ENCODE results near the gene COPB1.

COPB1 gene

DNA sequence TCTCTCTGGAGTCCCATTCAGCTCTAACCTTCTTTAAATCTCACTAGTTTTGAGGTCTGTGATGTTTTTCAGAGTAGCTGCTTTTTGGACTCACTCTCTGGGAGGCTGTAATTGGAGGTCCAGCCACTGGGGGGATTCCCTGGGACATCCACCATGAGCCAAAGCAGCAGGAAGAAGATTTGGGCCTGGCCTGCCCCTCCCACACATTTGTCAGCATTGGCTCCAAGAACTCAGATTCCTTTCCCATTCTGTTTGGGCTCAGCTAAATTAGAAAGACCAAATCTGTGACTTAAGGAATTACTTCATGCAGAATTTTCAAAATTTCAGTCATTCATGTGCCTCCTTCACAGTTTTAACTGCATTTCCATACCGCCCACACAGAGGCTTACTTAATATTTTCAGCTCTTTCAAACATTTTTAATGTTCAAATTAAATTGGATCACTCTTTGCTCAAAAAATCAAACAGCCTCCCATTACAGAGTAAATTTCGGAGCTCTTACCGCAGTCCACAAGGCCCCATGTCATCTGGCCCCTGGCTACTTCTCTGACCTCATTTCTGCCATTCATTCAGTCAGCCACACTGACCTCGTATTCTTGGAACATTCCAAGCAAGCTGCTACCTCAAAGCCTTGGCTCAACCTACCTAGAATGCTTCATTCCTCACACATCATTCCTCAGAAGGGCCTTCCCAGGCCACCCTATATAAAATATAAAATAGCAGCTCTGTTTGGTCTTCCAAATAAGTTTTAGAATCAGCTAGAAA, 86.1 kb downstream of the COPB1 start:
- TF ChIP-seq, protein P1, sequence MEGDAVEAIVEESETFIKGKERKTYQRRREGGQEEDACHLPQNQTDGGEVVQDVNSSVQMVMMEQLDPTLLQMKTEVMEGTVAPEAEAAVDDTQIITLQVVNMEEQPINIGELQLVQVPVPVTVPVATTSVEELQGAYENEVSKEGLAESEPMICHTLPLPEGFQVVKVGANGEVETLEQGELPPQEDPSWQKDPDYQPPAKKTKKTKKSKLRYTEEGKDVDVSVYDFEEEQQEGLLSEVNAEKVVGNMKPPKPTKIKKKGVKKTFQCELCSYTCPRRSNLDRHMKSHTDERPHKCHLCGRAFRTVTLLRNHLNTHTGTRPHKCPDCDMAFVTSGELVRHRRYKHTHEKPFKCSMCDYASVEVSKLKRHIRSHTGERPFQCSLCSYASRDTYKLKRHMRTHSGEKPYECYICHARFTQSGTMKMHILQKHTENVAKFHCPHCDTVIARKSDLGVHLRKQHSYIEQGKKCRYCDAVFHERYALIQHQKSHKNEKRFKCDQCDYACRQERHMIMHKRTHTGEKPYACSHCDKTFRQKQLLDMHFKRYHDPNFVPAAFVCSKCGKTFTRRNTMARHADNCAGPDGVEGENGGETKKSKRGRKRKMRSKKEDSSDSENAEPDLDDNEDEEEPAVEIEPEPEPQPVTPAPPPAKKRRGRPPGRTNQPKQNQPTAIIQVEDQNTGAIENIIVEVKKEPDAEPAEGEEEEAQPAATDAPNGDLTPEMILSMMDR (IDR thresholded peaks at IDR 0.05) = no peak

DNA sequence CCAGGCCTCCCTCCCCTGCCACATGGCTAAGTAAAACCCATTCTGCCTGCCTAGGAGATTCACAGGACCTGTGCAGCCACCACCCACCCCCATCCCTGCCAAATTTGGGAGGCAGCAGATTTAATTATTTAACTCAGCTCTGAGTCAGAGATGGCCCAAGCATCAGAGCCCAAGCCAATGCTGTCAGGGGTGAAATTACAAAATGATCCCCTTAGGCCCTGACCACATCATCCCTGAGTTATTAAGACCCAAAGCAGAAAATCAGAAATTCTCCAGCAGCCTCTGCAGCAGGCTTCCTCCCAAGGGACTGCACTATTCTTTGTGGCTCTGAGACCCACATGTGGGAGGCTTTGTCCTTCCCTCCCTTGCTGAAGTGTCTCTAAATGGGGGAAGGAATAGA, 87.8 kb downstream of the COPB1 start:
- TF ChIP-seq, protein P1 (IDR thresholded peaks at IDR 0.05) = no peak

DNA sequence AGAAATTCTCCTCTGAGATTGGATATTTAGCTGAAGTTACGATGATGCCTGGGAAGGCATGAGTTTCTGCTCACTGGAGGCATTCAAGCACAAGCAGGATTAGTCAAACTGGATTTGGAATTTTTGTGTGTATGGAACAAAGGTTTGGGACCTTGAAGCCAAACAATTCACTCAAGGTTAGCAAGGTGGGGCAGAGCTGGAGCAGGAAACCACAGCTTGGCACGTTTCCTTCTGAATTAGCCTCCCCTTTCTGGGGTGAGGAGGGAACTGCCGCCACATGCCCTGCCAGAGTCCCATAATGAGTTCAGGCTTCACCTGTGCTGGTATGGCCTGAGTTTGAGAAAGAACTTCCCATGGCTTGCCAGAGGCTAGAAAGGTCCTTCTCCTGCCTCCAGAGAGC, 89.7 kb downstream of the COPB1 start:
- TF ChIP-seq, protein P1 (IDR thresholded peaks at IDR 0.05) = no peak

DNA sequence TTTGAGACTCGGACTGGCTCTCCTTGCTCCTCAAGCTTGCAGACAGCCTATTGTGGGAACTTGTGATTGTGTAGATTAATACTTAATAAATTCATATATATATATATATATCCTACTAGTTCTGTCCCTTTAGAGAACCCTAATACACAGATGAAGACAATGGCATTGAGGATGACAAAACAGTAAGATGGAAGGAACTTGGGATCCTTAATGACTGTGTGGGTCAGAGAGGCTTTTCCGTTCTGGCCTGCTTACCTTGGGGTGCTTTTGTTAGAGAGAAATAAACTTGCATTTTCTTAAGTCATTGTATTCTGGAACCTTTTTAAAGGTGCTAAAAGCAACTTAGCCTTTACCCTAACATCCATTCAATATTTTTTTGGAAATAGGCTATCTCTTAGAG, 91.0 kb downstream of the COPB1 start:
- TF ChIP-seq, protein P1 (IDR thresholded peaks at IDR 0.05) = no peak
